HCT116 (cell line): Measurements from ENCODE around the gene GSN. TPM values are rescaled to one million over a fixed set of nuclear protein-coding genes. Genes with fewer than 3 reads are reported as not detected.

Experiments
- ATAC-seq: fragments of 200-7000 bp; cut with Tn5 transposase; 2 replicates; pipeline ENCODE4 v1.9.1; 2020; ENCODE audit warnings: mild to moderate bottlenecking, moderate library complexity
- BruUV-seq: library from RNA; stranded (reverse); fragments of 400-500 nt; replicated peaks from 2 replicates; lab custom pipeline; 2021; lab: Mats Ljungman, UMichigan
- CTCF ChIA-PET: fragments of 300-600 bp; sonication (Branson Sonifier 250); formaldehyde crosslinking; loops from one replicate; lab custom pipeline; 2021; ENCODE audit warnings: antibody characterized with exemption; lab: Charles Lee
- POLR2A ChIA-PET: fragments of 300-600, 350-600 bp; sonication (Branson Sonifier 250); formaldehyde crosslinking; loops from one replicate; lab custom pipeline; 2021; ENCODE audit warnings: antibody characterized with exemption; lab: Charles Lee
- RAD21 ChIA-PET, 2 experiments: fragments of 300-600 bp; sonication (Branson Sonifier 250); formaldehyde crosslinking; loops; one replicate each; lab custom pipeline; 2023; ENCODE audit warnings: low total read pairs in 2 of 2; ENCODE audit not compliant: uncharacterized antibody in 2 of 2, unreplicated experiment in 2 of 2, low non-redundant PET in 1 of 2; lab: Charles Lee
- DNase-seq: peaks from one replicate; pipeline ENCODE4 v3.0.0-alpha.2; 2010; ENCODE audit warnings: low read depth, low spot score
- H2AFZ ChIP-seq: fragments of 200-600 bp; shearing (Covaris generic), sonication (generic); 2 replicates; pipeline ENCODE4 v1.6.1; 2017; ENCODE audit warnings: low read depth, mixed run types, mixed read lengths, antibody characterized with exemption, low read length; ENCODE audit not compliant: poor library complexity, severe bottlenecking
- H3K27ac ChIP-seq: 2 replicates; pipeline ENCODE4 v1.5.1; 2012; ENCODE audit warnings: low read depth, low read length
- H3K27me3 ChIP-seq: fragments of 200-600 bp; sonication (generic); 2 replicates; pipeline ENCODE4 v1.6.1; 2016; ENCODE audit warnings: mixed run types, low read length, mixed read lengths; ENCODE audit not compliant: insufficient read depth
- H3K36me3 ChIP-seq, 2 experiments: fragments of 200-500 bp in 1 of 2; fragments of 200-600 bp in 1 of 2; sonication (Bioruptor generic) in 1 of 2; sonication (generic) in 1 of 2; 2 replicates each; pipeline versions ENCODE4 v1.5.1 to v1.6.1; 2014 to 2016; ENCODE audit warnings: low read length in 2 of 2, inconsistent platforms in 1 of 2, mixed read lengths in 1 of 2, mixed run types in 1 of 2; ENCODE audit not compliant: insufficient read depth in 2 of 2, control insufficient read depth in 1 of 2
- H3K4me1 ChIP-seq, 2 experiments: fragments of 200-600 bp in 1 of 2; sonication (generic) in 1 of 2; 2 replicates each; pipeline versions ENCODE4 v1.5.1 to v1.6.1; 2012 to 2017; ENCODE audit warnings: low read length in 2 of 2, inconsistent platforms in 1 of 2, mild to moderate bottlenecking in 1 of 2, mixed read lengths in 1 of 2, mixed run types in 1 of 2, moderate library complexity in 1 of 2; ENCODE audit not compliant: insufficient read depth in 2 of 2, control insufficient read depth in 1 of 2
- H3K4me2 ChIP-seq: fragments of 200-600 bp; sonication (generic); 2 replicates; pipeline ENCODE4 v1.6.1; 2017; ENCODE audit warnings: mixed run types, low read length, mixed read lengths
- H3K4me3 ChIP-seq, 2 experiments: fragments of 200-600 bp in 1 of 2; sonication (generic) in 1 of 2; replicated peaks in 1 of 2; 2 replicates each; pipeline ENCODE4 v1.5.1; 2011 to 2016; ENCODE audit warnings: low read length in 2 of 2, control low read depth in 1 of 2, low read depth in 1 of 2, mild to moderate bottlenecking in 1 of 2, mixed read lengths in 1 of 2, mixed run types in 1 of 2
- H3K79me2 ChIP-seq: fragments of 200-600 bp; sonication (generic); 2 replicates; pipeline ENCODE4 v1.6.1; 2017; ENCODE audit warnings: mild to moderate bottlenecking, mixed run types, low read length, moderate library complexity, mixed read lengths; ENCODE audit not compliant: insufficient read depth
- H3K9ac ChIP-seq: fragments of 200-600 bp; sonication (generic); 2 replicates; pipeline ENCODE4 v1.6.1; 2016; ENCODE audit warnings: low read length, mixed read lengths
- H3K9me2 ChIP-seq: fragments of 200-600 bp; sonication (generic), shearing (Covaris generic); 2 replicates; pipeline ENCODE4 v1.6.1; 2017; ENCODE audit warnings: mixed run types, mild to moderate bottlenecking, moderate library complexity; ENCODE audit not compliant: insufficient read depth
- H3K9me3 ChIP-seq, 2 experiments: fragments of 200-500 bp in 1 of 2; fragments of 200-600 bp in 1 of 2; sonication (Bioruptor generic) in 1 of 2; sonication (generic) in 1 of 2; 2 replicates each; pipeline ENCODE4 v1.6.1; 2014 to 2017; ENCODE audit warnings: low read length in 2 of 2, mixed read lengths in 2 of 2, inconsistent platforms in 1 of 2, low read depth in 1 of 2, mild to moderate bottlenecking in 1 of 2, mixed run types in 1 of 2, moderate library complexity in 1 of 2; ENCODE audit not compliant: control insufficient read depth in 1 of 2, insufficient read depth in 1 of 2
- H4K20me1 ChIP-seq: fragments of 200-600 bp; sonication (generic), shearing (Covaris generic); 2 replicates; pipeline ENCODE4 v1.6.1; 2017; ENCODE audit warnings: mixed run types, mild to moderate bottlenecking, moderate library complexity; ENCODE audit not compliant: insufficient read depth
- CBX3 ChIP-seq: IDR thresholded peaks from 2 replicates; pipeline ENCODE4 v1.6.1; 2012; ENCODE audit warnings: low read depth
- EGR1 ChIP-seq: IDR thresholded peaks from 2 replicates; pipeline ENCODE4 v1.6.1; 2012; ENCODE audit warnings: low read depth
- FOSL1 ChIP-seq: IDR thresholded peaks from 2 replicates; pipeline ENCODE4 v1.6.1; 2012; ENCODE audit warnings: low read depth
- RAD21 ChIP-seq: IDR thresholded peaks from 2 replicates; pipeline ENCODE4 v1.6.1; 2012; ENCODE audit warnings: low read depth, mild to moderate bottlenecking
- REST ChIP-seq: IDR thresholded peaks from 2 replicates; pipeline ENCODE4 v1.6.1; 2012; ENCODE audit warnings: low read depth
- SP1 ChIP-seq: IDR thresholded peaks from 2 replicates; pipeline ENCODE4 v1.6.1; 2012; ENCODE audit warnings: low read depth
- ZFX ChIP-seq: fragments of 450-650 bp; IDR thresholded peaks from 2 replicates; pipeline ENCODE4 v1.6.1; 2017
- intact Hi-C: fragments of 100-400 bp; cut with micrococcal nuclease; formaldehyde crosslinking; loops from 2 replicates; pipeline ENCODE4 v1.10.0; 2022
- total RNA-seq: library from RNA; stranded (reverse); gene quantifications from one replicate; pipeline ENCODE4 v1.2.1, GENCODE V29; 2021; ENCODE audit not compliant: unreplicated experiment

GSN gene
- total RNA-seq, 1 experiment from 2014 or later = 71.3 TPM

- intact Hi-C loops = loop anchor here (5.0 to 10.0 kb wide), 2 partner anchors 68 to 295 kb away; no protein-coding TSS in a partner anchor
- Histone ChIP-seq H3K4me2 (no peak overlapping the region), H3K9me2 (no peaks in the 10 kb centered on the region), H2AFZ (no peak overlapping the region), H3K36me3 (no peaks in the 10 kb centered on the region), H3K9ac (no peak overlapping the region), H3K9me3 (no peaks in the 10 kb centered on the region), H3K4me3 (no peak overlapping the region), H3K27me3 (no peaks in the 10 kb centered on the region), H4K20me1 (no peaks in the 10 kb centered on the region), H3K27ac (no peak overlapping the region; the same call in 1 of the 2 replicates), H3K79me2 (no peaks in the 10 kb centered on the region), H3K4me1 (peaks cover 73 to 85% of the 10 kb centered on the region in 2 experiments)
- ATAC-seq (no peak), DNase-seq (no peak)
- ChIA-PET CTCF (interaction anchor here (1.2 to 1.6 kb wide), 2 partner anchors 9 to 12 kb away, joined by 3 to 5 read pairs; partner anchors contain the start of gene GSN), RAD21 (no interaction called here), POLR2A (no interaction called here)
- TF ChIP-seq SP1 (no peak), FOSL1 (no peak), RAD21 (no peak), CBX3 (no peak), REST (no peak), ZFX (no peak), EGR1 (no peak)
- BruUV-seq = no TSS peak
Measured at GRCh38 chr9:121279776-121280388, 11.9 kb downstream of the GSN start.
